HG02642 (cell line): ENCODE data around the gene PSMD7.
"Not testable (repeated sequence)": the region's sequence is repeated elsewhere in the genome, so short reads cannot be mapped to it uniquely, and the experiment has no call there.

ENCODE experiments used
- ATAC-seq: cut with Tn5 transposase; IDR thresholded peaks from one replicate; pipeline ENCODE4 v1.9.1; 2021; ENCODE audit warnings: mild to moderate bottlenecking; ENCODE audit not compliant: unreplicated experiment, poor library complexity

PSMD7 gene

GRCh38 chr16:74291577-74292208 is 4.9 kb upstream of the PSMD7 start:
- no peak for ATAC-seq

GRCh38 chr16:74296104-74296431 is 546 bp upstream of the PSMD7 start:
- peak; percentile 15 for ATAC-seq

GRCh38 chr16:74297145-74297665 is 591 bp downstream of the PSMD7 start:
- ATAC-seq = peak; percentile 24

GRCh38 chr16:74298104-74298503 is 1.5 kb downstream of the PSMD7 start:
- no peak for ATAC-seq

- ATAC-seq = no peak
Observed at GRCh38 chr16:74302341-74302740, 5.7 kb downstream of the PSMD7 start.

GRCh38 chr16:74304164-74304834 is 7.7 kb downstream of the PSMD7 start:
- ATAC-seq = no peak

- no peak for ATAC-seq
Observed at GRCh38 chr16:74304835-74305176, 8.2 kb downstream of the PSMD7 start.

- no peak for ATAC-seq
Observed at GRCh38 chr16:74305281-74305680, 8.7 kb downstream of the PSMD7 start.

- no peak for ATAC-seq
Observed at GRCh38 chr16:74305978-74306784, 9.6 kb downstream of the PSMD7 start.

- no peak for ATAC-seq
Observed at GRCh38 chr16:74307383-74307782, 10.8 kb downstream of the PSMD7 start.

- ATAC-seq = no peak
Observed at GRCh38 chr16:74309789-74310781, 13.5 kb downstream of the PSMD7 start.

- ATAC-seq = no peak
Observed at GRCh38 chr16:74315059-74315458, 18.4 kb downstream of the PSMD7 start.

- no peak for ATAC-seq
Observed at GRCh38 chr16:74320707-74321106, 24.1 kb downstream of the PSMD7 start.

GRCh38 chr16:74321356-74321755 is 24.7 kb downstream of the PSMD7 start:
- no peak for ATAC-seq

GRCh38 chr16:74322301-74322710 is 25.7 kb downstream of the PSMD7 start:
- ATAC-seq = no peak

GRCh38 chr16:74324777-74325176 is 28.2 kb downstream of the PSMD7 start:
- not testable (repeated sequence) for ATAC-seq

GRCh38 chr16:74325641-74326040 is 29.0 kb downstream of the PSMD7 start:
- no peak for ATAC-seq

GRCh38 chr16:74328346-74328745 is 31.7 kb downstream of the PSMD7 start:
- not testable (repeated sequence) for ATAC-seq

- ATAC-seq = not testable (repeated sequence)
Observed at GRCh38 chr16:74332469-74332868, 35.9 kb downstream of the PSMD7 start.

- ATAC-seq = not testable (repeated sequence)
Observed at GRCh38 chr16:74337506-74337905, 40.9 kb downstream of the PSMD7 start.
